Peyer's patch (tissue), 4 donors: ENCODE data around the gene KIF26B.

Experiments used
- POLR2A ChIP-seq, 2 donors: fragments of 450-650 bp; IDR thresholded peaks; one replicate each; pipeline ENCODE4 v1.5.1; 2017; ENCODE audit warnings: antibody characterized with exemption in 2 of 2, mild to moderate bottlenecking in 2 of 2, moderate library complexity in 2 of 2
- TF ChIP-seq, protein P1 (sequence below), 6 experiments: fragments of 450-650 bp in 4 of 6; fragments of 200-600 bp in 2 of 6; sonication (generic) in 1 of 6; IDR thresholded peaks; one replicate each; pipeline ENCODE4 v1.5.1; 2017 to 2019; ENCODE audit warnings: antibody characterized with exemption in 6 of 6, mild to moderate bottlenecking in 3 of 6, moderate library complexity in 1 of 6

- TF ChIP-seq, protein P1, sequence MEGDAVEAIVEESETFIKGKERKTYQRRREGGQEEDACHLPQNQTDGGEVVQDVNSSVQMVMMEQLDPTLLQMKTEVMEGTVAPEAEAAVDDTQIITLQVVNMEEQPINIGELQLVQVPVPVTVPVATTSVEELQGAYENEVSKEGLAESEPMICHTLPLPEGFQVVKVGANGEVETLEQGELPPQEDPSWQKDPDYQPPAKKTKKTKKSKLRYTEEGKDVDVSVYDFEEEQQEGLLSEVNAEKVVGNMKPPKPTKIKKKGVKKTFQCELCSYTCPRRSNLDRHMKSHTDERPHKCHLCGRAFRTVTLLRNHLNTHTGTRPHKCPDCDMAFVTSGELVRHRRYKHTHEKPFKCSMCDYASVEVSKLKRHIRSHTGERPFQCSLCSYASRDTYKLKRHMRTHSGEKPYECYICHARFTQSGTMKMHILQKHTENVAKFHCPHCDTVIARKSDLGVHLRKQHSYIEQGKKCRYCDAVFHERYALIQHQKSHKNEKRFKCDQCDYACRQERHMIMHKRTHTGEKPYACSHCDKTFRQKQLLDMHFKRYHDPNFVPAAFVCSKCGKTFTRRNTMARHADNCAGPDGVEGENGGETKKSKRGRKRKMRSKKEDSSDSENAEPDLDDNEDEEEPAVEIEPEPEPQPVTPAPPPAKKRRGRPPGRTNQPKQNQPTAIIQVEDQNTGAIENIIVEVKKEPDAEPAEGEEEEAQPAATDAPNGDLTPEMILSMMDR (IDR thresholded peaks at IDR 0.05) = no peak
- no peak for TF ChIP-seq POLR2A (IDR thresholded peaks at IDR 0.05)
Observed at GRCh38 chr1:245686006-245686405, 531.2 kb downstream of the KIF26B start.
